Measurements from ENCODE around the gene MFAP3L.

Gene MFAP3L

GRCh38 chr4:169996379-169997240, 29.6 kb downstream of the MFAP3L start:
- H3K4me3 ChIP-seq (ENCODE audit: low read depth, low read length) = no peak overlapping the region
- TF ChIP-seq CTCF (IDR thresholded peaks at IDR 0.05; ENCODE audit: borderline replicate concordance, insufficient read depth, low read depth, low read length) = no peak

GRCh38 chr4:169993531-169993930, 32.7 kb downstream of the MFAP3L start:
- no peak for TF ChIP-seq CTCF (IDR thresholded peaks at IDR 0.05; ENCODE audit: borderline replicate concordance, insufficient read depth, low read depth, low read length)
- H3K4me3 ChIP-seq (ENCODE audit: low read depth, low read length) = no peak overlapping the region

- no peak for TF ChIP-seq CTCF (IDR thresholded peaks at IDR 0.05; ENCODE audit: borderline replicate concordance, insufficient read depth, low read depth, low read length)
- H3K4me3 ChIP-seq (ENCODE audit: low read depth, low read length) = no peak overlapping the region
Observed at GRCh38 chr4:169988252-169988651, 37.9 kb downstream of the MFAP3L start.

- no peak for TF ChIP-seq CTCF (IDR thresholded peaks at IDR 0.05; ENCODE audit: borderline replicate concordance, insufficient read depth, low read depth, low read length)
- no peak overlapping the region for H3K4me3 ChIP-seq (ENCODE audit: low read depth, low read length)
Observed at GRCh38 chr4:169987327-169988228, 38.6 kb downstream of the MFAP3L start.

- H3K4me3 ChIP-seq (ENCODE audit: low read depth, low read length) = no peak overlapping the region
- TF ChIP-seq CTCF (IDR thresholded peaks at IDR 0.05; ENCODE audit: borderline replicate concordance, insufficient read depth, low read depth, low read length) = no peak
Observed at GRCh38 chr4:169986369-169986768, 39.8 kb downstream of the MFAP3L start.

GRCh38 chr4:169985881-169986280, 40.3 kb downstream of the MFAP3L start:
- H3K4me3 ChIP-seq (ENCODE audit: low read depth, low read length) = no peak overlapping the region
- no peak for TF ChIP-seq CTCF (IDR thresholded peaks at IDR 0.05; ENCODE audit: borderline replicate concordance, insufficient read depth, low read depth, low read length)
